GM19043 (cell line): Measurements from ENCODE around the gene PACSIN2.

Source experiments
- ATAC-seq: cut with Tn5 transposase; IDR thresholded peaks from one replicate; pipeline ENCODE4 v1.9.1; 2021; ENCODE audit warnings: low read depth; ENCODE audit not compliant: unreplicated experiment

PACSIN2 gene

GRCh38 chr22:42841444-42841843 is 173.5 kb downstream of the PACSIN2 start:
- no peak for ATAC-seq

GRCh38 chr22:42837556-42837955 is 177.4 kb downstream of the PACSIN2 start:
- no peak for ATAC-seq

GRCh38 chr22:42836026-42836425 is 178.9 kb downstream of the PACSIN2 start:
- no peak for ATAC-seq

- no peak for ATAC-seq
Measured at GRCh38 chr22:42834177-42834949, 180.6 kb downstream of the PACSIN2 start.

- no peak for ATAC-seq
Measured at GRCh38 chr22:42833104-42833503, 181.8 kb downstream of the PACSIN2 start.

GRCh38 chr22:42831712-42832111 is 183.2 kb downstream of the PACSIN2 start:
- no peak for ATAC-seq

- ATAC-seq = no peak
Measured at GRCh38 chr22:42830161-42830560, 184.8 kb downstream of the PACSIN2 start.

GRCh38 chr22:42829302-42829701 is 185.6 kb downstream of the PACSIN2 start:
- ATAC-seq = no peak

- no peak for ATAC-seq
Measured at GRCh38 chr22:42825796-42826195, 189.2 kb downstream of the PACSIN2 start.

- no peak for ATAC-seq
Measured at GRCh38 chr22:42821386-42821785, 193.6 kb downstream of the PACSIN2 start.

GRCh38 chr22:42820045-42820763 is 194.7 kb downstream of the PACSIN2 start:
- no peak for ATAC-seq
